Measurements from ENCODE around the gene VANGL1. TPM values are rescaled to one million over a fixed set of nuclear protein-coding genes. Genes with fewer than 3 reads are reported as not detected.

VANGL1 gene
- total and polyA plus RNA-seq, 4 donors: 1.6 to 10.9 (median 5.4) TPM

- 52 to 79% methylated on average over 5 of the region's 5 CpGs for WGBS, 2 donors
- no peaks in the 10 kb centered on the region for H3K27me3 ChIP-seq (ENCODE audit: control insufficient read depth in 3 of 3, insufficient read depth in 3 of 3, low read length in 2 of 3)
- ATAC-seq (ENCODE audit: insufficient read depth, low FRiP score): no peak
Measured at GRCh38 chr1:115746021-115746690, 104.4 kb downstream of the VANGL1 start.

More at GRCh38 chr1:115746021-115746690, 104.4 kb downstream of the VANGL1 start:
- Histone ChIP-seq H3K4me3 (no peak overlapping the region), H3K4me1 (ENCODE audit: control insufficient read depth in 5 of 5, insufficient read depth in 5 of 5, low read length in 5 of 5) (peaks cover 0 to 21% (median 0%) of the 10 kb centered on the region in 5 donors), H3K9ac (ENCODE audit: insufficient read depth in 1 of 2, low read length in 2 of 2) (no peak overlapping the region), H3K36me3 (ENCODE audit: control insufficient read depth in 4 of 4, insufficient read depth in 4 of 4, low read length in 4 of 4) (no peaks in the 10 kb centered on the region), H3K27ac (ENCODE audit: low read depth in 1 of 2, low read length in 1 of 2) (no peak overlapping the region), H3K9me3 (ENCODE audit: control insufficient read depth in 4 of 4, insufficient read depth in 3 of 4, low read length in 3 of 4) (peaks cover 0 to 3% (median 0%) of the 10 kb centered on the region in 4 donors)
- TF ChIP-seq, protein P1, sequence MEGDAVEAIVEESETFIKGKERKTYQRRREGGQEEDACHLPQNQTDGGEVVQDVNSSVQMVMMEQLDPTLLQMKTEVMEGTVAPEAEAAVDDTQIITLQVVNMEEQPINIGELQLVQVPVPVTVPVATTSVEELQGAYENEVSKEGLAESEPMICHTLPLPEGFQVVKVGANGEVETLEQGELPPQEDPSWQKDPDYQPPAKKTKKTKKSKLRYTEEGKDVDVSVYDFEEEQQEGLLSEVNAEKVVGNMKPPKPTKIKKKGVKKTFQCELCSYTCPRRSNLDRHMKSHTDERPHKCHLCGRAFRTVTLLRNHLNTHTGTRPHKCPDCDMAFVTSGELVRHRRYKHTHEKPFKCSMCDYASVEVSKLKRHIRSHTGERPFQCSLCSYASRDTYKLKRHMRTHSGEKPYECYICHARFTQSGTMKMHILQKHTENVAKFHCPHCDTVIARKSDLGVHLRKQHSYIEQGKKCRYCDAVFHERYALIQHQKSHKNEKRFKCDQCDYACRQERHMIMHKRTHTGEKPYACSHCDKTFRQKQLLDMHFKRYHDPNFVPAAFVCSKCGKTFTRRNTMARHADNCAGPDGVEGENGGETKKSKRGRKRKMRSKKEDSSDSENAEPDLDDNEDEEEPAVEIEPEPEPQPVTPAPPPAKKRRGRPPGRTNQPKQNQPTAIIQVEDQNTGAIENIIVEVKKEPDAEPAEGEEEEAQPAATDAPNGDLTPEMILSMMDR (IDR thresholded peaks at IDR 0.05; ENCODE audit: control extremely low read depth, extremely low read depth): no peak
- no peak for DNase-seq

Small RNA genes lying within 50 kb of the gene (small RNA-seq; reads per million reads assigned to genes)
- gene RF00406 (ENCODE audit: low replicate concordance) (0.15 reads per million), gene RN7SL420P (ENCODE audit: low replicate concordance) (not detected)

Other genes with a start within 250 kb of the VANGL1 start
- 1 to 10 TPM; 1.0 to 3.4 TPM for gene CASQ2, start 126.7 kb downstream of the VANGL1 start, total RNA-seq
- 1 to 10 TPM in 1 of 2 donors, under 1 TPM in 1; 0.50 to 1.9 TPM for gene CASQ2, start 126.7 kb downstream of the VANGL1 start, polyA plus RNA-seq
- gene NHLH2, start 199.2 kb downstream of the VANGL1 start, total RNA-seq: under 1 TPM in 1 of 2 donors, not detected in 1; 0.18 TPM
- under 1 TPM in 1 of 2 donors, not detected in 1; 0.04 TPM for gene NHLH2, start 199.2 kb downstream of the VANGL1 start, polyA plus RNA-seq

Measured in lung (tissue), 13 donors.